Hippocampal formation (tissue), 2 donors: ENCODE measurements around the gene NUP62.

Experiments
- DNase-seq, 2 donors: peaks; one replicate each; lab custom pipeline; 2025; lab: John Stamatoyannopoulos, UW

Gene NUP62

DNA sequence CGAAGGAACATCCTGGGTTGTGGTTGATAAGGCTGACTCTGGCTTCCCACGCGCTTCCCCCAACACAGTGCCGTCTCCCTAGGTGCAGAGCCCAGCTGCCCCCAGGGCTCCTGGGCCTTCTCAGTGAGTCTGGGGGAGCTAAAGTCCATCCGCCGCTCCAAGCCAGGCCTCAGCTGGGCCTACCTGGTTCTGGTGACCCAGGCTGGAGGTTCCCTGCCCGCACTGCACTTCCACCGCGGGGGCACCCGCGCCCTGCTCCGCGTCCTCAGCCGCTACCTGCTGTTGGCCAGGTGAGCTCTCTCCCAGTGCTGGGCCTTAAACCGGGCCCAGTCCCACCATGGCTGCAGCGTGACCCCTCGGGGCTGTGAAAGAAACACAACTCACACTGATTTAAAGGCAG is 48.1 kb downstream of the NUP62 start:
- no peak for DNase-seq

DNA sequence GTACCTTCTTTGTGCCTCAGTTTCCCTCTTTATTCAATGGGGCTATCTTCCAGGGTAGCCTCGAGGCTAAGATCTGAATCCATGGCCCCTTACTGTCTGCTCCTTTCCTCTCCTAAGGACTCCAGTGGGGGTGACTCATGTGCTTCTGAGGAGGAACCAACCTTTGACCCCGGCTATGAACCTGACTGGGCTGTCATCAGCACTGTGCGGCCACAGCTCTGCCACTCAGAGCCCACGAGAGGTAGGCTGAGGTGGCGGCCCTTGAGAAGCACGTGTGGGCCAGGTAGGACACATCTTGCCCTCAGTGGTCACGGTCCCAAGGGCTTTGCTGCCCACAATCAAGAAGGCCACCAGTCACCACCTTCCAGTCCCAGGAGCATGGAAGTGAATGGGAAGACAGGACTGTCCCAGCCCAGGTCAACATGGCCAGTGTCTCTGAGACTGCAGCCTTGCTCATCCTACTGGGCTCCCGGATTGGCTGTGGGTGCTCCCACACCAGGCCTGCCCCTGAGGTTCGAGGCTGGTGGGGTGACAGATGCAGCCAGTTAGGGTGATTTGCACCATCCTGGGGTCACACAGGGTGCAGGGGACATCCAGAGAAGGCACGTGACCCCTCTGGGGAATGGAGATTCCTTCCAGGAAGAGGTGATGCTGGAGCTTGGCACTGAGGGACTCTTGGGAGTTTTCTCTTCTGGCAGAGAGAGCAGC is 49.0 kb downstream of the NUP62 start:
- no peak for DNase-seq

DNA sequence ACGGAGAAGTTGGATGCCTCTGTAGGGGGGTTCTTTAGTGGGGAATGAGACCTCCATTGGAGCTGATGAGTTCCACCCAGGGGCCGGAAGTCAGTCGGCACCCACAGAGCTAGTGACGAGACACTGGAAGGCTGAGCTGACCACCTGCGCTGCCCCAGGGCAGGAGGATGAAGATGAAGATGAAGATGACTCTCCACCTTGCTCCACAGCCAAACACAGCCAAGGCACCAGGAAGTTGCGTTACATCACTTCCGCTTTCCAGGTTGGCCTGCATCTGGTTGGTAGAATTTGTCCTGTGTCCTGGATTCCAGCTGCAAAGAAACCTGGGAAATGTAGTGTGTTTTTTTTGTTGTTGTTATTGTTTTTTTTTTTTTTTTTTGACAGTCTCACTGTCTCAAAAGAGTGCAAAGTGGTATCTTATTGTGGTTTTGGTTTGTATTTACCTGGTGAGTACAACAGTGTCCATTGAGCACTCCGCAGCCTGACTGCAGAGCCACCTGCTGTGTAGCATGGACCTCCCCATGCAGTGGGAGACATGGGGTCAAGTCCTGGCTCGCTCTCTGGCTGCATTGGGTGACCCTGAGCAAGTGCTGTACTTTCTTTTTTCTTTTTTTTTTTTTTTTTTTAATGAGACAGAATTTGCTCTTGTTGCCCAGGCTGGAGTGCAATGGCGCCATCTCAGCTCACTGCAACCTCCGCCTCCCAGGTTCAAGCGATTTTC is 49.9 kb downstream of the NUP62 start:
- DNase-seq = no peak

DNA sequence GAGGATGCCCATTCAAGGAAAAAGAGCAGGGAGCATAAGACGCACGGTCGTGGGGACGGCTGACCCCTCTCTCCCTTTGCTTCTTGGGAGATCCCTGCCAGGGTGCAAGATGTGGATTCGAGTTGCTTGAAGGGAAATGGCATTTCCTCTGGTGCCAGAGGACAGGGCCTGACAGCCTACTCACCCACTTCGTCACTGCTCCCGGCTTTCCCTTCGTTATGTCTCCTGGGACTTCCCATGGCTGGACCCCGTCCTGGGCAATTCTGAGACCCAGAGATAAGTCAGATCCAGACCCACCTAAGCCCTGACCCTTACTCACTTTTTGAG is 50.6 kb downstream of the NUP62 start:
- no peak for DNase-seq

DNA sequence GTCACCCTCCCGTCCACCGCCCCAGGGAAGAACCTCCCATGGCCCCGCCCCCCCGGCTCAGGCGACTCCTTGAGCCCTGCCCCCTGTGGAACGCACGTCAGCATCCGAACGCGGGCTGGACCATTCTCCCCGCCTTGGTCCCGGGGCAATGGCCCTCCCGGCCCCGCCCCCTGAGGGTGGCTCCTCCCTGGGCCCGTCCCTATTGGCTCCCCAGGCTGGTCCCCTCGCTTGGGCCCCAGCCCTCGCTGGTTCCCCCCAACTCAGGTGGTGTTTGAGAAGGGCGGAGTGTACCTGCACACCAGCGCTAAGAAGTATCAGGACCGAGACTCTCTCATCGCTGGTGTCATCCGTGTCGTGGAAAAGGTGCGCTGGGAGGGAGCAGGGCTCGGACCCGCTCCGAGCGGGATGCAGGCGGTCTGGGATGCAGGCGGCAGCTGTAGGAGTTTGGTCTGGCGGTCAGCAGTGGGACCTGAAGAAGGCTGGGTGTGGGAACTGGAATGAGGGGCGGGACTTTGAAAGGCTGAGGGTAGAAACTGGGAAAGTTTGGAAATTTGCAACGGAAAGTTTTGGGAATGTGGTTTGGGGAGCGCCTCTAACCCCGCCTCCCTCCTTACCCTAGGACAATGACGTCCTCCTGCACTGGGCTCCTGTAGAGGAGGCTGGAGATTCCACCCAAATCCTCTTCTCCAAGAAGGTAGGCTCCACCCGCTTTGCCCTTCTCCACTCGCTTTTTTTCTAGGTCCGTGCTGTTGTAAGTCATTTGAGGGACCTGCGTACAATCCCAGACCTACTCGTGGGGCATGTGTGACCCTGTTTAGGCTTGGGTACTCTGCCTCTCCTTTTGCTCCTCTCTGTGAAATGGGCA is 51.2 kb downstream of the NUP62 start:
- peak; percentile 95 to 98 for DNase-seq

DNA sequence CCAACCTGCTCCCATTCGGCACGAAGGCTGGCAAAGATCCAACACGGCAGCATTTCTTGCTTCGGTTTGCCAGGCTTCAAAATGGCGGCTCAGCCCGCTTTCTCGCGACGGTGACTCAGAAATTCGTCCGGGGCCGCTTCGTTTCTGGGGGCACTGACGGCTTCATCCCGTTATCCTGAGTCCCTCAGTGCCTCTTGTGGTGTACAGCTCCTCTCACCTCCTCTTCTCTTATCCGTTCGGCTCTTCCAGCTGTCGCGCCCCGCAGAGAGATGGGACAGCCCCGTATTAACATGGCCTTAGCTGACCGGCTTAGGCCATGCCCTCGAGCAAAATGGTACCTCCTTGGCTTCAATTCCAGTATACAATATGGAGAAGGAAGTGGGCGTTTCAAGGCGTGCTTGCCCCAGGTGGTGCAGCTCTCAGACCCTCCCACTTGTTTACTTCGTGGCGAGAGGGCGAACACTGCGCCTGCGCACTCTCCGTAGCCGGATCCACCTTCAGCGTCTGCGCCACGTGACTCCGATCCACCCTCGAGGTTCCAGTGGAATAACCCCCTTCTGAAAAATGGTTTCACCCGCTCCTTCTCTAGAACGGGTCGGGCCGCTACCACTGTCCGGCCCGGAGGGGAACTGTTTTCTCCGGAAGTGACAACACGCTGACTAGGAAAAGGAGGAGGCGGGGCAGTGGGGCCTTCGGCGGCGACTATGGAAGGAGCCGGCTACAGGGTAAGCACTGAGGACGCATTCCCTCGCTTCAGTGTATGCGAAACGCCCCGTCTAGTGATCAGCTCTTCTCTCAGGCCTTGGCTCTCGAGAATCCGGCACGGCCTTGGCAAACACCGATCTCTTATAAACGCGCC is 52.1 kb downstream of the NUP62 start, which contains the start of the genes AKT1S1 and TBC1D17:
Gene AKT1S1, minus strand, starts transcription at position 336 of the 859 bp plus-strand sequence. CDS start 4,060 bp downstream, outside the sequence.
Gene TBC1D17, plus strand, starts transcription at position 683 of the 859 bp plus-strand sequence. Its CDS starts 22 bp downstream, at position 705.
- peak; percentile 99 to 100 for DNase-seq

DNA sequence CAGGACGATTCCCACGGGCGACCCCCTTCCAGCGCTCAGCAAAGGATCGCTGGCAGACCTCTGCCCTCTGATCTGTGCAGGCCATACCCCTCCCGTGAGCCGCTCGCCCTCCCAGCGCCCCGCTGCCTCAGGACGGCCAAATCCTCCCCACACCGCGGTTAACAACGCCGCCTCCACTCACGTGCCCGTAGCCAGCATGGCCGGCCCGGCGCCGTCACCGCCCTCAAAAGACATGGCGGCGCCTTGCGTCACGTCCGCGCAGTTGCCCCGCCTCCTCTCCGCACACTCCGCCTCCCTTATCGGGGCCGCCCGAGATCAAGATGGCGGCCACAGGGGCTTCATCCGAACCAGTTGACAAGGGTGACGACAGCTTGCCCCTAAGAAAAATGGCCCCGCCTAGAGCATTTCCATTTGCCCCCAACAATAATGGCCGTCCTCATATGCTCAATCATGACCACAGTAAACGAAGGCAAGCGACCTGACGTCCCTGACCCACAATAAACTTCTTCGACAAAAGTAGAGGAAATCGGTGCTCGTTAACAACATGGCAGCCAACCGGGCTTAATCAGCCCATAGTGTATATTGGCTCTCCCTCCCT is 52.8 kb downstream of the NUP62 start:
- DNase-seq = peak; percentile 97 to 99

DNA sequence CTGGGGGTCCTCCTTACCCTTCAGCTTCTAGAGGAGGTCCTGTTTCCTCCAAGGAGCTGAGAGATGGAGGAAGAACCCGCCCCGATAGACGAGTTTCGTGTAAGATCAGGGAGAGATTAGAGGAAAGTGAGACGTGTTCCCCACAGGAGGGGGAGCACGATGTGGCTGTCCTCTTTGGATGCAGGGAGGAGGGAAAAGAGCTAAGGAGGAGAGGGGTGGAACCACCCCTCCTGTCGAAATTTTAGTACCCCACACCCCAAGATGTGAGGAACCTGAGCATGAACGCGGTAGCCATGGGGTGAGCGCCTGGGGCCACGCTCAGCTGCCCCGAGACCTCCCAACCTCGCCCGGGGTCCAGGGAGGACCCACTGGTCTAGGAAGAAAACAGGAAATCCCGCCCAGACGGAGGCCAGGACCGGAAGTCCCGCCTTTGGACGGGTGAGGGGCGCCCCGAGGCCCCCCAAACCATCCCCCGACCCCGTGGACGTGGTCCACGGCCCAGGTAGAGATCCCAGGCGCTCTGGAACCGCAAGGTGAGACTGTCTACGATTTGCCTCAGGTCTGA is 53.4 kb downstream of the NUP62 start:
- DNase-seq = peak in 1 of 2 donors; percentile 75

DNA sequence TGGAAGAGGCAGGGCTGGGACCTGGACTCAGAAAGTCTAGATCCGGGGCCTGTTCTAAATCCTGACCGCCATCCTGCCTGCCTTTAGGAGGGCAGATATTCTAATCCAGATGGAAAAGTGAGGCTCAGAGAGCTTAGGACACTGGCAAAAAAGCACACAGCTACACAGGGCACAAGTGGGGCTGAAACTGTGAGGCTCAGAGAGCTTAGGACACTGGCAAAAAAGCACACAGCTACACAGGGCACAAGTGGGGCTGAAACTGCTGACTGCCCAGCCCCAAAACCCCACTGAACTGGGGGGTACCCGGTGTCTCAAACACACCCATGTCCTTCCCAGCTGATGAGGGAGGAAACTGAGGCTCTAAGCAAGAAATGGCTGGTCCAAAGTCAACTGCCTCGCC is 54.1 kb downstream of the NUP62 start:
- no peak for DNase-seq

DNA sequence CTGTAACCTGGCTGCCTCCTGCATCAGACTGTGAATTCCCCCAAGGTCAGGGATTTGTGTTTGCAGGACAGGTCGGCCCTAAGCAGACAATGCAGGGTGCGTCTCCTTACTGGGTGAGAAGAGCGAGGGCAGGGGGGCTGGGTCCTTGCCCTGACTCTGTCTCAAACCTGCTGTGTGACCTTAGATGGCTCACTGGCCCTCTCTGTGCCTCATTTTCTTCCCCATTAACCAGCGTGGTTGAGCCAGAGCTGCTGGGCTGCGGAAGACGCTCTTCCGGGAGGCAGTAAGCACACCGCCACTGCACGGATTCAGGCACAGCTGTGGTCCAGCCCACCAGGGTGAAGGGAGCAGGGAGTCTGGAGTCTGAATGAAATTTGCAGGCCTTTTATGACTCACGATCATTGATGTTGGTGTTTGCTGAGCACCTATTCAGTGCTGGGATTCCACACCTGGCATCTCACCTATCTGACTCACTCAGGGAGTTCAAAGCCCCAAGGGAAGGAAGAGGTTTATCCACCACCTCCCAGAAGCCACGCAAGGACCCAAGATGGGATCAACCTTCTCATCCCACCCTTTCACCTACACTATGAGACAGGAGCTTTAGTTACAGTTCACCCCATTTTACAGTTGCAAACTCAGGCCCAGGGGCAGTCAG is 54.7 kb downstream of the NUP62 start:
- no peak for DNase-seq

DNA sequence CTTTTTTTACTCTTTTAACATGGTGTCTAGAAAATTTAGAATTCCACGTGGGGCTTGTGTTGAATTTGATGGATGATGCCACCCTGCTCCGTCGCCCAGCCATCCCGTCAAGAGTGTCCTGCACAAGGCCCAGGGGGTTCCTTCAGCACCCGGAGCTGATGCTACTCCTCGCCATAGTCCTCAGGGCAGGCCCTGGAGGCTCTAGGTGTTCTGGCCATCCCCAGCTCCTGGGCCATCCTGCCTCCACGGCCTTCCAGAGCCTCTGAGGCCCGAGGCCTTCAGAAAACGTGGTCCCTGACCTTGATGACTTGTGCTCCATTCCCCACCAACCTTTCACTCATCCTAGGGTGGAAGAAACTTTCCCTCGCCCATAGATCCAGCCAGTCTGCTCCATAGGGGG is 55.5 kb downstream of the NUP62 start:
- DNase-seq = no peak

DNA sequence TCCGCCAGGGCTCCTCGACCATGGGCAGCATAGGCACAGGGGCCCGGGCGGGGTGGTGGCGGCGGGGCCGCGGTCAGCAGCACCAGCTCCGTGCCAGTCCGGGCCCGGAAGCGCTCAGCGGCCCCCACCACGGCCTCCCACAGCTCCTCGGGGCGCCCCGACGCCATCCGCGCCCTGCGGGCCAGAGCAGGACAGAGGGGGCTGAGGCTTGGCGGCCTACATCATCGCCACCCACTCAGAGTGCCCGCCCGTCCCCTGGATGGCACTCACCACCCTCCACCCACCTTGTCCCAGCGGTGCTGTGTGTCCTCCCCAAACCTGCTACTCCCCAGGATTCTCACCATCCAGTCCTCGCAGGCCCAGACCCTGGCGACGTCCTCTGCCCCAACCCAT is 56.2 kb downstream of the NUP62 start:
- no peak for DNase-seq

DNA sequence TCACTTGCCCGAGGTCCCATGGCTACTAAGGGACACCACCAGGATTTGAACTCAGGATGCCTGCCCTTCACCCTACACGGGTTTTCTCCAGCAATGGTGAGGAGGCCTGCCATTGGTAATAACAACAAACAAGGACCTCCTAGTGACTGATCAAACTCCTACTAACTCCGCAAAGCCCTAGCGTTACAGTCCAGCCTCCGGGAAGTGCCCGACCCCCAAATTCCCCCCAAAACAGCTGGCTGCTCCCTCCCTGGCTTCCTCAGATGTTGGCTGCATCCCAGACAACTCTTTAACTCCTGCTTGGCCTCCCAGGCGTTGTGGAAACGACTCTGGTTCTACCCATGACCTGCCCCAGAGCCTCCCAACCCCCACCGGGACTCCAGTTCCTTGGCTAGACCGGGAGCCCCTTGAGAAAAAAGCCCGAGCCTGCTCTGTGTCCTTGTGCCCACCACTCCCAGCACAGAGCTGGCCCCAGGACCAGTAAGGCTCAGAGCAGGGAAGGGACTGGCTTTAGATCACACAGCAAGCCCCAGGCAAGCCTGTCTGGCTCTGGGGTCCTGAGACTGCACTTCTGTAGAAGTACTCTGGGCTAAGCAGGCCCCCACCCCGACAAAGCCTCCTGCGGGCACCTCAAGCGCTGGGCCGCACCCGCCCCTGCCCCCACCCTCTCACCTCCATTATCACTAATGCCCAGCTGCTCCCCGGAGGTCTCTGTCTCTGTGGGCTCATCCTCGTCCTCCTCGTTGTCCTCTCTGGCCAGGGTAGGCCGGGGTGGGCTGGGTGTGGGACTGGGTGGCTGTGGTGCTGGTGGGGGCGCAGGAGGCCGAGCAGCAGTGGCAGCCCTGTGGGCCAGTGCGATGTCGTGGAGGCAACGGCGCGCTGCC is 56.8 kb downstream of the NUP62 start:
- DNase-seq = no peak

DNA sequence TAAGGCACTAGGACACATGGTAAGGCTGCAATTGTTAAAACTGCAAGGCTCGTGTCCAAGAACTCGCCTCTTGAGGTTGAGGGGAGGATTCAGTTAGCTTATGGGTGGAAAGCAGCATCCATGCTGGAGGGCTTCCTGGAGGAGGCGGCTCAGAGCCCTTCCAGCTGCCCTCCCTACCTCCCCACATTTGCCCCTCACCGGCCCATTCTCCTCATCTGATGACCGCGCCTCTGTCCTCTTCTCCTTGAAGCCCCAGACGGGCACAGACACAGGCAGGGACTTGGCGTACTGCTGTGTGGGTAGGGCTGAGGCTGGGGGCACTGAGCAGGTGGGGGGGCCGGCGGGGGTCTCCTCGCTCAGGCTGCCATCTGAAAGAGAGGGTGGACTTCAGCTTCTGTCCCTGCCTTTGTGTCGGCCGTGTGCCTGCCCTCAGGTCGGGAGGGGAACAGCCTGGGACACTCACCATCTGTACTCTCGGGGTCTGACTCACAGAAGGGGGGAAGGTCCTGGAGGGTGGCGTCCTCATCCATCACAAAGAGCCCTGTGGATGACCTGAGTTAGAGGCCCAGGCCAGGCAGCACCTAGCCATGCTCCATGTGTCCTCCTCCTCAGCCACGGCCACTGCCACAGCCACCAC is 57.8 kb downstream of the NUP62 start:
- no peak for DNase-seq

DNA sequence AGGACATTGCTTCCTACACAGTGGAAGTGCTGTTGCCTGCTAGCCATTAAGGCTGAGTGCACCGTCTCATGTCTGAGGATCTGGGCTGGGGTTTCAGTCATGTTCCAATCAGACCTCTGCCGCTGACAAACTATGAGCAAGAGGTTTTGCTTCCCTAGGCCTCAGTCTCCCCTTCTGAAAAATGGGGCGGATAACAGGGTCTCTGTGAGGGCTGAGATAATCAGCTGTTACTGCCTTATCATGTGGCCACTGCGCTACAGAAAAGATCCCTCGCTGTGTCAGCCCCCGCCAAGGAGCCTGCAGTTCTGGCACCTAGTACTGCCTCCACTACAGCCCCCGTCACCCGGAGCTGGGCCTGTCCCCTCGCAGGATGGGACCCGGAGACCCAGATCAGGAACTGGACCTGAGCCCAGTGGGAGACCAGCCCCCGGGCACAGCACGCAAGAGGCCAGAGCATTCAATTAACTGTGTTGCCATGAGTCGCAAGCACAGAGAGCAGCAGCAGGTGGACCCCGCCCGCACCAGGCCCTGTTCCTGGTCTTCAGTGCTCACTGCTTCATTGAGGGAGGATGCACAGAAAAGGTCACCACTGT is 58.9 kb downstream of the NUP62 start:
- DNase-seq = no peak

DNA sequence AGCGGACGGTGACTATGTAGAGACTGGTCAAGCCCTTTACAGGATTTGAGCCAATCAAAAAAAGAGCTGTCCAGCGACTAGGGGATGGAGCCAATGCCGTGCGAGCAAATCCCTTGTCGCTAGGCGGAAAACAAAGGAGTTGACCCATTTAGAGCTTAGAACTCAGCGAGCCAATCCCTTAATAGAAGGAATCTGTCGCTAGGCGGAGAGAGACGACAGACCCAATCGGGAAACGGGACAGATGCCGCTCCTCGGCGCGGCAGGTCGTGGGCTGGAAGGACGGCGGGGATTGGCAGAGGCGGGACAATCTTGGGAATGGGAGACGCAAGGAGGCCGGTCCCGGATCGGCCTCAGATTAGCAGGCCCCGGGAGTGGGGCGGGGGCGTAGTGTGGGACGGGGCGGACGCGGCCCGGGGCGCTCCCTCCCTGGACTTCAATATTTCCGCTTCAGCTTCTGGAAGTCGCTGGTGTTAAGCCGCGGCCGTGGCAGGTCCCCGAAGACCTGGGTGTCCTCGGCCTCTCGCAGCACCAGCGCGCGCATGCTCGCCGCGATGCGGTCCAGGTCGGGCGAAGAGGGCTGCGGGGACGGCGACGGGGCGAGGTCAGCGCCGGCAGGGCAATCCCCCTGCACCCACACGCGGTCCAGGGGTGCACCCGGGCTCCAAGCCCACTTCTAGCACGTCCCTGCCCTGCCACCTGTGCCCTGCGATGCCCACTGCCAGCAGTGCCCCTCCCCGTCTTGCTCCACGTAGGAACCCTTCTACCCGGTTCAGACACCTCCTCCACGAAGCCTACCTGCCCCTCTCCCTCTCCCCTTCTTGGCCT is 59.6 kb downstream of the NUP62 start:
- peak; percentile 97 to 100 for DNase-seq

DNA sequence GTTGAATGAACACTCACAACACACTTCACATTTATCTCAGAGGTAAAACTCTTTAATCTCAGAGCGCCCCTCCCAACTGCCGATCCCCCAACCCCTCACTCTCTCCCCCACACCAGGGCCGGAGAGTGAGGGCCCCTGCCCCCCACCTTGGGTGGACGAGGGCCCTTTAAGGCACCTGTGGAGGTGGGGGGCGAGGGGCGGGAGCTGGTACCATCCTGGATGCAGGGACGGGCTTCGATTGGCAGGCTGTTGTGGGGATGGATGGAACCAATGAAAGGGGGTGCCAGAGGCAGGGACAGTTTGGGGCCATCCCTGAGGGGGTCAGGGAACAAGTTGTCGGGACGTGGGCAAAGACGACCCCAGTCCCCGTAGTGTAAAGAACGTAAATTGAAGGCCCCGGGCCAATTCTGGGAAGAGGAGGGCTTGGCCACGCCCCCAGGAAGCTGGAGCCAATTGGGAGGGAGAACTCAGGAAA is 60.3 kb downstream of the NUP62 start:
- no peak for DNase-seq
